ENCODE data around the gene LEMD3. TPM values are rescaled to one million over a fixed set of nuclear protein-coding genes. Genes with fewer than 3 reads are reported as not detected.
A peak's percentile ranks its signal among the peaks of the same experiment; 100 is the strongest.

Gene LEMD3
- total and polyA plus RNA-seq, 2 experiments from 2014 or later: 15.4 to 56.7 TPM

GRCh38 chr12:65277994-65278575 is 108.7 kb downstream of the LEMD3 start:
- Mint-ChIP-seq H3K9me3 (no peaks in the 10 kb centered on the region), H3K4me3 (peak overlapping the region; percentile 81), H3K36me3 (ENCODE audit: low read depth) (no peaks in the 10 kb centered on the region), H3K27ac (no peak overlapping the region), H3K4me1 (peaks cover 16% of the 10 kb centered on the region), H3K27me3 (ENCODE audit: insufficient read depth, low read depth, poor library complexity) (peaks cover 9% of the 10 kb centered on the region)
- no peaks in the 10 kb centered on the region for H3K36me3 ChIP-seq (ENCODE audit: insufficient read depth)
- H3K9me2 ChIP-seq (ENCODE audit: insufficient read depth): 0 out of 2 replicates have a peak, but pooled peaks cover 1% of the 10 kb centered on the region
- H2AFZ ChIP-seq: peak overlapping the region; percentile 99
- H4K20me1 ChIP-seq (replicated peaks; ENCODE audit: insufficient read depth): no peaks in the 10 kb centered on the region
- no peaks in the 10 kb centered on the region for H3K79me2 ChIP-seq (replicated peaks; ENCODE audit: insufficient read depth)
- DNase-seq (ENCODE audit: low spot score): peak; percentile 38
- TF ChIP-seq REST (IDR thresholded peaks at IDR 0.05; ENCODE audit: unreplicated experiment) (no peak), ETS1 (IDR thresholded peaks at IDR 0.05) (no peak), EZH2phosphoT487 (IDR thresholded peaks at IDR 0.05; ENCODE audit: unreplicated experiment) (no peak), STAT1 (IDR thresholded peaks at IDR 0.05; ENCODE audit: unreplicated experiment) (no peak), POLR2AphosphoS5 (IDR thresholded peaks at IDR 0.05; ENCODE audit: low read depth) (no peak), ZNF331 (CRISPR knock-in tag; IDR thresholded peaks at IDR 0.05; ENCODE audit: low read depth) (no peak), ZNF114 (CRISPR knock-in tag; IDR thresholded peaks at IDR 0.05) (no peak), JUNB (IDR thresholded peaks at IDR 0.05; ENCODE audit: unreplicated experiment) (no peak), EZH2 (IDR thresholded peaks at IDR 0.05; ENCODE audit: low read depth, unreplicated experiment) (no peak), CREB1 (CRISPR knock-in tag; IDR thresholded peaks at IDR 0.05; ENCODE audit: low read depth) (no peak), ZNF462 (CRISPR knock-in tag; IDR thresholded peaks at IDR 0.05) (no peak), NANOG (IDR thresholded peaks at IDR 0.05; ENCODE audit: borderline replicate concordance) (no peak), CTCF (conservative IDR thresholded peaks at IDR 0.05; ENCODE audit: low read depth in 2 of 2) (no peak)
- peaks cover 13% of the 10 kb centered on the region; the same call in 1 of the 2 replicates for H3K4me1 ChIP-seq (ENCODE audit: insufficient read depth)
- peaks cover 33% of the 10 kb centered on the region for H3K27me3 ChIP-seq (ENCODE audit: insufficient read depth)
- H3K27ac ChIP-seq (ENCODE audit: low read depth): no peak overlapping the region
- peak overlapping the region; percentile 77 for H3K4me2 ChIP-seq
- ATAC-seq: peak; percentile 27
- peak overlapping the region; percentile 86 for H3K4me3 ChIP-seq
- H3F3A ChIP-seq (replicated peaks; ENCODE audit: low read depth): no peaks in the 10 kb centered on the region
